Measurements from ENCODE around the gene DCHS2. TPM values are rescaled to one million over a fixed set of nuclear protein-coding genes. Genes with fewer than 3 reads are reported as not detected.
A peak's percentile ranks its signal among the peaks of the same experiment; 100 is the strongest.

DCHS2 gene
- total RNA-seq, 1 donor from 2014 or later: 0.71 TPM

GRCh38 chr4:154354883-154355282 is 136.7 kb downstream of the DCHS2 start:
- H3K27ac Mint-ChIP-seq: no peak overlapping the region
- no peaks in the 10 kb centered on the region for H3K4me1 ChIP-seq
- H3F3A ChIP-seq (ENCODE audit: low read depth): no peaks in the 10 kb centered on the region
- H3K4me3 ChIP-seq: no peak overlapping the region
- TF ChIP-seq EZH2phosphoT487 (IDR thresholded peaks at IDR 0.05) (no peak), CTCF (IDR thresholded peaks at IDR 0.05) (no peak), EZH2 (IDR thresholded peaks at IDR 0.05) (no peak)
- no peak overlapping the region for H3K4me3 Mint-ChIP-seq
- no peaks in the 10 kb centered on the region for H4K20me1 ChIP-seq (ENCODE audit: low read depth)
- H3K27me3 Mint-ChIP-seq (ENCODE audit: insufficient read depth, low read depth): peaks cover 2% of the 10 kb centered on the region
- H3K36me3 ChIP-seq: no peaks in the 10 kb centered on the region
- no peak overlapping the region for H2AFZ ChIP-seq (replicated peaks)
- no peaks in the 10 kb centered on the region for H3K27me3 ChIP-seq
- H3K4me2 ChIP-seq: no peak overlapping the region
- DNase-seq (ENCODE audit: low spot score): no peak
- H3K4me1 Mint-ChIP-seq: peaks cover 4% of the 10 kb centered on the region
- H3K27ac ChIP-seq: no peak overlapping the region
- H3K9me3 ChIP-seq (ENCODE audit: low read depth): no peaks in the 10 kb centered on the region
- no peaks in the 10 kb centered on the region for H3K9me3 Mint-ChIP-seq
- H3K79me2 ChIP-seq (ENCODE audit: low read depth): no peaks in the 10 kb centered on the region
- H3K36me3 Mint-ChIP-seq: no peaks in the 10 kb centered on the region
- no peak overlapping the region for H3K9ac ChIP-seq

- Histone ChIP-seq H3K4me2 (no peak overlapping the region), H2AFZ (replicated peaks) (no peak overlapping the region), H3K27ac (no peak overlapping the region), H3K79me2 (ENCODE audit: low read depth) (no peaks in the 10 kb centered on the region), H3K36me3 (no peaks in the 10 kb centered on the region), H3K27me3 (no peaks in the 10 kb centered on the region), H4K20me1 (ENCODE audit: low read depth) (no peaks in the 10 kb centered on the region), H3K4me1 (no peaks in the 10 kb centered on the region), H3F3A (ENCODE audit: low read depth) (no peaks in the 10 kb centered on the region), H3K4me3 (no peak overlapping the region), H3K9me3 (ENCODE audit: low read depth) (no peaks in the 10 kb centered on the region), H3K9ac (no peak overlapping the region)
- TF ChIP-seq EZH2 (IDR thresholded peaks at IDR 0.05): no peak
- TF ChIP-seq CTCF (IDR thresholded peaks at IDR 0.05): peak; percentile 60
- TF ChIP-seq EZH2phosphoT487 (IDR thresholded peaks at IDR 0.05): no peak
- no peaks in the 10 kb centered on the region for H3K9me3 Mint-ChIP-seq
- H3K36me3 Mint-ChIP-seq: no peaks in the 10 kb centered on the region
- H3K27me3 Mint-ChIP-seq (ENCODE audit: insufficient read depth, low read depth): no peaks in the 10 kb centered on the region
- no peak overlapping the region for H3K27ac Mint-ChIP-seq
- no peak overlapping the region for H3K4me3 Mint-ChIP-seq
- DNase-seq (ENCODE audit: low spot score): peak; percentile 50
- peaks cover 4% of the 10 kb centered on the region for H3K4me1 Mint-ChIP-seq
Observed at GRCh38 chr4:154349829-154350228, 141.8 kb downstream of the DCHS2 start.

GRCh38 chr4:154348657-154349056 is 142.9 kb downstream of the DCHS2 start:
- H2AFZ ChIP-seq (replicated peaks): no peak overlapping the region
- no peaks in the 10 kb centered on the region for H3K36me3 ChIP-seq
- no peak overlapping the region for H3K27ac ChIP-seq
- no peak overlapping the region for H3K4me2 ChIP-seq
- Mint-ChIP-seq H3K4me1 (peaks cover 4% of the 10 kb centered on the region), H3K4me3 (no peak overlapping the region), H3K36me3 (no peaks in the 10 kb centered on the region), H3K9me3 (no peaks in the 10 kb centered on the region), H3K27ac (no peak overlapping the region), H3K27me3 (ENCODE audit: insufficient read depth, low read depth) (no peaks in the 10 kb centered on the region)
- no peaks in the 10 kb centered on the region for H3F3A ChIP-seq (ENCODE audit: low read depth)
- no peaks in the 10 kb centered on the region for H3K9me3 ChIP-seq (ENCODE audit: low read depth)
- H3K79me2 ChIP-seq (ENCODE audit: low read depth): no peaks in the 10 kb centered on the region
- no peak for DNase-seq (ENCODE audit: low spot score)
- H4K20me1 ChIP-seq (ENCODE audit: low read depth): no peaks in the 10 kb centered on the region
- H3K27me3 ChIP-seq: no peaks in the 10 kb centered on the region
- TF ChIP-seq EZH2phosphoT487 (IDR thresholded peaks at IDR 0.05) (no peak), EZH2 (IDR thresholded peaks at IDR 0.05) (no peak), CTCF (IDR thresholded peaks at IDR 0.05) (peak; percentile 25)
- H3K4me3 ChIP-seq: no peak overlapping the region
- H3K9ac ChIP-seq: no peak overlapping the region
- H3K4me1 ChIP-seq: no peaks in the 10 kb centered on the region

All from neural progenitor cell (in vitro differentiated cells).